Type B pancreatic cell (in vitro differentiated cells): ENCODE results near the gene SLC10A1. TPM values are rescaled to one million over a fixed set of nuclear protein-coding genes. Genes with fewer than 3 reads are reported as not detected.

Experiments
- DNase-seq: peaks from one replicate; pipeline ENCODE4 v3.0.0; 2021; ENCODE audit warnings: mixed read lengths; ENCODE audit not compliant: unreplicated experiment; ENCODE audit errors: extremely low spot score
- H3K27ac Mint-ChIP-seq: 2 replicates; pipeline ENCODE4 v1.8.0; 2021; ENCODE audit warnings: mild to moderate bottlenecking, mixed read lengths
- H3K27me3 Mint-ChIP-seq: 2 replicates; pipeline ENCODE4 v1.8.0; 2021; ENCODE audit warnings: mixed read lengths
- H3K36me3 Mint-ChIP-seq: 2 replicates; pipeline ENCODE4 v1.8.0; 2021; ENCODE audit warnings: mixed read lengths
- H3K4me1 Mint-ChIP-seq: one replicate; pipeline ENCODE4 v1.8.0; 2021; ENCODE audit warnings: mixed read lengths; ENCODE audit not compliant: unreplicated experiment
- H3K4me3 Mint-ChIP-seq: 2 replicates; pipeline ENCODE4 v1.8.0; 2021; ENCODE audit warnings: mild to moderate bottlenecking, mixed read lengths
- H3K9me3 Mint-ChIP-seq: 2 replicates; pipeline ENCODE4 v1.8.0; 2021; ENCODE audit warnings: mixed read lengths
- CTCF ChIP-seq: fragments of 200-600 bp; sonication (generic); conservative IDR thresholded peaks from 2 replicates; pipeline ENCODE4 v1.5.0; 2021; ENCODE audit warnings: antibody characterized with exemption, mild to moderate bottlenecking
- long read RNA-seq: library from polyadenylated mRNA; unstranded; transcript quantifications from one replicate; pipeline ENCODE4 v2.0.0, GENCODE V29; 2020
- total RNA-seq: library from RNA; stranded (reverse); gene quantifications from 2 replicates; pipeline ENCODE4 v1.2.1, GENCODE V29; 2021; ENCODE audit warnings: low replicate concordance

Gene SLC10A1
- not detected in 2 replicates for total RNA-seq
- long read RNA-seq = 0 reads

- no peaks in the 10 kb centered on the region for H3K4me1 Mint-ChIP-seq
- H3K27me3 Mint-ChIP-seq = no peaks in the 10 kb centered on the region
- H3K9me3 Mint-ChIP-seq = peaks cover 5% of the 10 kb centered on the region
- TF ChIP-seq CTCF = no peak
- H3K4me3 Mint-ChIP-seq = no peak within 1 kb of the TSS
- no peak within 1 kb of the TSS for H3K27ac Mint-ChIP-seq
- no peaks in the 10 kb centered on the region for H3K36me3 Mint-ChIP-seq
- DNase-seq = no peak
Observed at GRCh38 chr14:69796797-69797500, at the start of gene SLC10A1. SLC10A1 (minus strand) TSS chr14:69797241; CDS start chr14:69797155, 86 bp downstream.

- Mint-ChIP-seq H3K27me3 (no peaks in the 10 kb centered on the region), H3K9me3 (no peaks in the 10 kb centered on the region), H3K27ac (no peak overlapping the region), H3K36me3 (no peaks in the 10 kb centered on the region), H3K4me1 (peaks cover 19% of the 10 kb centered on the region), H3K4me3 (no peak overlapping the region)
- no peak for TF ChIP-seq CTCF
- DNase-seq = no peak
Observed at GRCh38 chr14:69845787-69846186, 48.7 kb upstream of the SLC10A1 start.

GRCh38 chr14:69845050-69845581 is 48.1 kb upstream of the SLC10A1 start:
- no peak for DNase-seq
- Mint-ChIP-seq H3K36me3 (no peaks in the 10 kb centered on the region), H3K4me1 (peaks cover 19% of the 10 kb centered on the region), H3K9me3 (no peaks in the 10 kb centered on the region), H3K27me3 (no peaks in the 10 kb centered on the region), H3K4me3 (no peak overlapping the region), H3K27ac (no peak overlapping the region)
- no peak for TF ChIP-seq CTCF

GRCh38 chr14:69844171-69844570 is 47.1 kb upstream of the SLC10A1 start:
- no peaks in the 10 kb centered on the region for H3K36me3 Mint-ChIP-seq
- no peak for DNase-seq
- TF ChIP-seq CTCF = no peak
- no peak overlapping the region for H3K27ac Mint-ChIP-seq
- H3K4me3 Mint-ChIP-seq = no peak overlapping the region
- H3K9me3 Mint-ChIP-seq = no peaks in the 10 kb centered on the region
- no peaks in the 10 kb centered on the region for H3K27me3 Mint-ChIP-seq
- peaks cover 16% of the 10 kb centered on the region for H3K4me1 Mint-ChIP-seq

- no peak for DNase-seq
- no peak for TF ChIP-seq CTCF
- H3K4me3 Mint-ChIP-seq = no peak overlapping the region
- H3K4me1 Mint-ChIP-seq = peaks cover 5% of the 10 kb centered on the region
- H3K36me3 Mint-ChIP-seq = no peaks in the 10 kb centered on the region
- H3K9me3 Mint-ChIP-seq = no peaks in the 10 kb centered on the region
- no peak overlapping the region for H3K27ac Mint-ChIP-seq
- no peaks in the 10 kb centered on the region for H3K27me3 Mint-ChIP-seq
Observed at GRCh38 chr14:69842686-69843420, 45.8 kb upstream of the SLC10A1 start.
